Neural cell (in vitro differentiated cells): Measurements from ENCODE around the gene KRTAP10-5. TPM values are rescaled to one million over a fixed set of nuclear protein-coding genes. Genes with fewer than 3 reads are reported as not detected.

Source experiments
- H2AFZ ChIP-seq: fragments of 200-600, 300-800 bp; sonication (generic), shearing (Covaris generic); 2 replicates; pipeline ENCODE4 v1.6.0; 2014; ENCODE audit warnings: low read depth, mild to moderate bottlenecking, antibody characterized with exemption, low read length, moderate library complexity
- H3F3A ChIP-seq: fragments of 200-600 bp; shearing (Covaris generic); 2 replicates; pipeline ENCODE4 v1.6.1; 2016; ENCODE audit warnings: mild to moderate bottlenecking, moderate library complexity, mixed read lengths, antibody characterized with exemption, low read length; ENCODE audit not compliant: insufficient read depth, poor library complexity, severe bottlenecking
- H3K27ac ChIP-seq: fragments of 200-600, 300-800 bp; sonication (generic), shearing (Covaris generic); 2 replicates; pipeline ENCODE4 v1.5.1; 2014; ENCODE audit warnings: mild to moderate bottlenecking, low read length, moderate library complexity
- H3K27me3 ChIP-seq: fragments of 300-800, 200-600 bp; sonication (generic), shearing (Covaris generic); 2 replicates; pipeline ENCODE4 v1.6.0; 2014; ENCODE audit warnings: mild to moderate bottlenecking, low read depth, low read length, moderate library complexity; ENCODE audit not compliant: insufficient read depth
- H3K36me3 ChIP-seq: fragments of 300-800, 200-600 bp; sonication (generic), shearing (Covaris generic); 2 replicates; pipeline ENCODE4 v1.5.1; 2014; ENCODE audit warnings: mild to moderate bottlenecking, antibody characterized with exemption, low read length, moderate library complexity; ENCODE audit not compliant: insufficient read depth
- H3K4me2 ChIP-seq: fragments of 300-800, 200-600 bp; sonication (generic), shearing (Covaris generic); 2 replicates; pipeline ENCODE4 v1.6.0; 2014; ENCODE audit warnings: mild to moderate bottlenecking, low read length
- H3K4me3 ChIP-seq: fragments of 300-800, 200-600 bp; sonication (generic), shearing (Covaris generic); 2 replicates; pipeline ENCODE4 v1.5.1; 2014; ENCODE audit warnings: mild to moderate bottlenecking, low read length, moderate library complexity
- H3K79me2 ChIP-seq: fragments of 200-600 bp; shearing (Covaris generic); replicated peaks from 2 replicates; pipeline ENCODE4 v1.6.0; 2014; ENCODE audit warnings: mild to moderate bottlenecking, low read length, moderate library complexity; ENCODE audit not compliant: insufficient read depth
- H3K9ac ChIP-seq: fragments of 300-800, 200-600 bp; sonication (generic), shearing (Covaris generic); 2 replicates; pipeline ENCODE4 v1.6.1; 2016; ENCODE audit warnings: mild to moderate bottlenecking, low read length, mixed read lengths
- H3K9me2 ChIP-seq: fragments of 200-600 bp; shearing (Covaris generic); 2 replicates; pipeline ENCODE4 v1.6.1; 2016; ENCODE audit warnings: mild to moderate bottlenecking, low read length, mixed read lengths; ENCODE audit not compliant: insufficient read depth
- H3K9me3 ChIP-seq: fragments of 200-600, 300-800 bp; sonication (generic), shearing (Covaris generic); 2 replicates; pipeline ENCODE4 v1.6.1; 2016; ENCODE audit warnings: mild to moderate bottlenecking, mixed run types, low read length, moderate library complexity, mixed read lengths
- H4K20me1 ChIP-seq: fragments of 200-600 bp; shearing (Covaris generic); 2 replicates; pipeline ENCODE4 v1.6.1; 2016; ENCODE audit warnings: mild to moderate bottlenecking, mixed run types; ENCODE audit not compliant: insufficient read depth
- CTCF ChIP-seq: fragments of 450-650 bp; IDR thresholded peaks from 2 replicates; pipeline ENCODE4 v1.5.1; 2014; ENCODE audit warnings: antibody characterized with exemption, mild to moderate bottlenecking, moderate library complexity; ENCODE audit not compliant: poor library complexity, severe bottlenecking
- EP300 ChIP-seq: fragments of 450-650 bp; conservative IDR thresholded peaks from 2 replicates; pipeline ENCODE4 v1.6.1; 2014; ENCODE audit warnings: antibody characterized with exemption, mild to moderate bottlenecking, moderate library complexity; ENCODE audit not compliant: poor library complexity, severe bottlenecking
- EZH2 ChIP-seq: fragments of 200-600, 300-800 bp; shearing (Covaris generic), sonication (generic); IDR thresholded peaks from 2 replicates; pipeline ENCODE4 v1.6.1; 2014; ENCODE audit warnings: antibody characterized with exemption, low read length, borderline replicate concordance, mild to moderate bottlenecking; ENCODE audit not compliant: insufficient read depth, poor library complexity, severe bottlenecking
- MXI1 ChIP-seq: fragments of 450-650 bp; conservative IDR thresholded peaks from 2 replicates; pipeline ENCODE4 v1.6.1; 2014; ENCODE audit warnings: antibody characterized with exemption, mild to moderate bottlenecking; ENCODE audit not compliant: poor library complexity, severe bottlenecking
- POLR2AphosphoS5 ChIP-seq: IDR thresholded peaks from 2 replicates; pipeline ENCODE4 v1.6.1; 2012
- RAD21 ChIP-seq: fragments of 450-650 bp; conservative IDR thresholded peaks from 2 replicates; pipeline ENCODE4 v1.6.1; 2014; ENCODE audit warnings: antibody characterized with exemption, mild to moderate bottlenecking, moderate library complexity
- REST ChIP-seq: IDR thresholded peaks from 2 replicates; pipeline ENCODE4 v1.6.1; 2012; ENCODE audit warnings: borderline replicate concordance
- SMC3 ChIP-seq: fragments of 450-650 bp; conservative IDR thresholded peaks from 2 replicates; pipeline ENCODE4 v1.6.1; 2014; ENCODE audit warnings: antibody characterized with exemption, mild to moderate bottlenecking, moderate library complexity; ENCODE audit not compliant: poor library complexity
- TAF1 ChIP-seq: IDR thresholded peaks from 2 replicates; pipeline ENCODE4 v1.6.1; 2012; ENCODE audit warnings: low read depth
- polyA plus RNA-seq: library from polyadenylated mRNA; depleted of rRNA; stranded (reverse); fragments of >200 nt; gene quantifications from 2 replicates; pipeline ENCODE4 v1.2.3, GENCODE V29; 2014

Gene KRTAP10-5
- polyA plus RNA-seq, 1 donor from 2014 or later, result not detected

GRCh38 chr21:44582055-44582454 is 1.7 kb upstream of the KRTAP10-5 start:
- Histone ChIP-seq H3F3A (no peaks in the 10 kb centered on the region), H3K4me3 (no peak overlapping the region), H3K36me3 (no peaks in the 10 kb centered on the region), H3K27me3 (no peaks in the 10 kb centered on the region), H3K79me2 (no peaks in the 10 kb centered on the region), H3K9me2 (no peaks in the 10 kb centered on the region), H3K4me2 (no peak overlapping the region), H3K9me3 (no peaks in the 10 kb centered on the region), H3K9ac (no peak overlapping the region), H2AFZ (no peak overlapping the region), H3K27ac (no peak overlapping the region), H4K20me1 (no peaks in the 10 kb centered on the region)
- TF ChIP-seq CTCF (no peak), EZH2 (no peak), SMC3 (no peak), REST (no peak), RAD21 (no peak), TAF1 (no peak), EP300 (no peak), POLR2AphosphoS5 (no peak), MXI1 (no peak)

GRCh38 chr21:44581158-44581557 is 754 bp upstream of the KRTAP10-5 start:
- no peaks in the 10 kb centered on the region for H3K9me2 ChIP-seq
- H3F3A ChIP-seq, result no peaks in the 10 kb centered on the region
- no peak overlapping the region for H3K27ac ChIP-seq
- H2AFZ ChIP-seq, result no peak overlapping the region
- H3K9ac ChIP-seq, result no peak overlapping the region
- no peaks in the 10 kb centered on the region for H3K79me2 ChIP-seq
- no peaks in the 10 kb centered on the region for H3K9me3 ChIP-seq
- H4K20me1 ChIP-seq, result no peaks in the 10 kb centered on the region
- no peaks in the 10 kb centered on the region for H3K27me3 ChIP-seq
- TF ChIP-seq CTCF (no peak), EZH2 (no peak), MXI1 (no peak), EP300 (no peak), RAD21 (no peak), POLR2AphosphoS5 (no peak), TAF1 (no peak), REST (no peak), SMC3 (no peak)
- no peaks in the 10 kb centered on the region for H3K36me3 ChIP-seq
- no peak overlapping the region for H3K4me3 ChIP-seq
- no peak overlapping the region for H3K4me2 ChIP-seq
